ENCODE measurements around the gene MUC6. TPM values are rescaled to one million over a fixed set of nuclear protein-coding genes. Genes with fewer than 3 reads are reported as not detected.

Gene MUC6
- total and polyA plus RNA-seq, 3 experiments from 2014 or later: not detected

DNA sequence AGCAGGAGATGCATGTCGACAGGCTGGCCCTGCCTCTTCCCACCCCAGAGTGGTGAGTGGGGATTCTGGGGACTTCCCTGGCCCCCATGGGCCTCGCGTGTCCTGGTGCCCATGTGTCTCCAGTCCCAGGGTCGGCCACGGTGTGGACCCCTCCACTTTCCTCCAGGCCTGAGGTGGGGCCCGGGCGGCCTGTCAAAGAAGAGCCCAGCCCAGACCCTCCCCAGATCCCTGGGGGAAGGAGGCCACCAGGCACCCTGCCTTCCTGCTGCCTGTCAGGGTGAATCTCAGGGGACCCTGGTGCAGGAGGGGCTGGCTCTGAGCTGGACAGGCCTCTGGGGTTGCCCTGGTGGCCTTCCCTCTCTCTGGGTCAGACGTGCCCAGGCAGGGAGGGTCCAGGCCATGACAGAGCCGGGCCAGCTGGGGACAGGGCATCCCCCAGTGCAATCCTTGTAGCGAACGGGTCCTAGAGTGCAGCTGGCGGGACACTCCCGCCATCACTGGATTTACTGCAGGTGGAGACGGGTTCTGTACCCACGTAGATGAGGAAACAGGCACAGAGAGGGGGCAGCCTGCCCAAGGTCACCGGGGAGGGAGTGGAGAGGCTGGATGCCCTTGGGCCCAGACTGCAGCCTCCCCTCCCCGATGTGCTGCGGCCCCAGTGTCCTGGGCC, 13.5 kb upstream of the MUC6 start:
- H3K27me3 Mint-ChIP-seq: peaks cover 8 to 21% of the 10 kb centered on the region in 2 donors
- H3K9me3 Mint-ChIP-seq: peaks cover 0 to 2% (median 0%) of the 10 kb centered on the region in 5 donors
- Histone ChIP-seq H3K36me3 (ENCODE audit: insufficient read depth, low read length) (no peaks in the 10 kb centered on the region), H3K27ac (ENCODE audit: low read depth, low read length) (no peak overlapping the region), H3K4me1 (ENCODE audit: insufficient read depth, low read length) (peaks cover 7% of the 10 kb centered on the region), H3K27me3 (ENCODE audit: insufficient read depth, low read length, poor library complexity, severe bottlenecking) (no peaks in the 10 kb centered on the region), H3K9me3 (ENCODE audit: low read length) (no peaks in the 10 kb centered on the region), H3K4me3 (ENCODE audit: low read length) (no peak overlapping the region)
- POLR2A ChIA-PET: no interaction called here
- peak in 1 of 5 donors; percentile 48 for DNase-seq
- no peak overlapping the region for H3K4me3 Mint-ChIP-seq
- CTCF ChIA-PET: interaction anchor here (0.7 to 5.0 kb wide), 5 partner anchors 7 to 207 kb away, joined by 3 to 48 read pairs (median 3); partner anchors contain the start of gene TSPAN4
- H3K27ac Mint-ChIP-seq: no peak overlapping the region
- no peaks in the 10 kb centered on the region for H3K36me3 Mint-ChIP-seq
- peaks cover 0 to 5% (median 4%) of the 10 kb centered on the region in 3 donors for H3K4me1 Mint-ChIP-seq

DNA sequence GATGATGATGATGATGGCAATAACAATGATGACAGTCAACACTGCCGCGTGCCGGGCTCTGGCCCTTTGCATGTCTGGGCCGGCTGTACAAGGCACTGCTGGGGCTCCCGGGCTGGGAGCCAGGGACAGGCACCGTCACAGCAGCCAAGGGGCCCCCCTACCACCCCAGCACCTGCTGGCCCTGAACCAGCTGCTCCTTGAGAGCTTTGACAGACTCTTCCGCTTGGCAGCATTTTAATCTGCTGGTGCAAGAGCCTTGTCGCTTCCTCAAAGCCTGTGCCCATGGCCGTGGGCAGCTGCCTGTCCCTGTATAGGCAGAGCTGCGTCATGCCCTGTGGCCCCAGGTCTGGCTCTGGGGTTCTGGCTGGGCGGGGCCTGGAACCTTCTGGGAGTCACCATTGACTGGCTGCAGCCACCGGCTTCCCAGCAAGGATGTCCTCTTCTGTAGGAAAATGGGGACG, 12.9 kb upstream of the MUC6 start:
- Histone ChIP-seq H3K36me3 (ENCODE audit: insufficient read depth, low read length) (no peaks in the 10 kb centered on the region), H3K4me3 (ENCODE audit: low read length) (no peak overlapping the region), H3K9me3 (ENCODE audit: low read length) (no peaks in the 10 kb centered on the region), H3K4me1 (ENCODE audit: insufficient read depth, low read length) (peaks cover 7% of the 10 kb centered on the region), H3K27ac (ENCODE audit: low read depth, low read length) (no peak overlapping the region), H3K27me3 (ENCODE audit: insufficient read depth, low read length, poor library complexity, severe bottlenecking) (no peaks in the 10 kb centered on the region)
- H3K4me1 Mint-ChIP-seq: peaks cover 0 to 5% (median 4%) of the 10 kb centered on the region in 3 donors
- ChIA-PET POLR2A (no interaction called here), CTCF (interaction anchor here (0.6 to 1.3 kb wide), 2 partner anchors 11 to 224 kb away, joined by 3 read pairs; no protein-coding TSS in a partner anchor)
- H3K27ac Mint-ChIP-seq: no peak overlapping the region
- peaks cover 0 to 2% (median 0%) of the 10 kb centered on the region in 5 donors for H3K9me3 Mint-ChIP-seq
- no peak overlapping the region for H3K4me3 Mint-ChIP-seq
- peaks cover 8 to 25% of the 10 kb centered on the region in 2 donors for H3K27me3 Mint-ChIP-seq
- no peaks in the 10 kb centered on the region for H3K36me3 Mint-ChIP-seq
- no peak for DNase-seq

GRCh38 chr11:1049071-1049405, 12.5 kb upstream of the MUC6 start:
- H3K9me3 ChIP-seq (ENCODE audit: low read length): no peaks in the 10 kb centered on the region
- H3K4me3 ChIP-seq (ENCODE audit: low read length): no peak overlapping the region
- H3K36me3 ChIP-seq (ENCODE audit: insufficient read depth, low read length): no peaks in the 10 kb centered on the region
- Mint-ChIP-seq H3K4me1 (peaks cover 0 to 5% (median 4%) of the 10 kb centered on the region in 3 donors), H3K4me3 (no peak overlapping the region), H3K27ac (no peak overlapping the region), H3K27me3 (peaks cover 8 to 27% of the 10 kb centered on the region in 2 donors), H3K36me3 (no peaks in the 10 kb centered on the region), H3K9me3 (peaks cover 0 to 2% (median 0%) of the 10 kb centered on the region in 5 donors)
- ChIA-PET CTCF (interaction anchor here (0.6 kb wide), 1 partner anchor 224 kb away, joined by 3 read pairs; no protein-coding TSS in a partner anchor), POLR2A (no interaction called here)
- DNase-seq: peak in 1 of 5 donors; percentile 28
- H3K27me3 ChIP-seq (ENCODE audit: insufficient read depth, low read length, poor library complexity, severe bottlenecking): no peaks in the 10 kb centered on the region
- H3K27ac ChIP-seq (ENCODE audit: low read depth, low read length): no peak overlapping the region
- H3K4me1 ChIP-seq (ENCODE audit: insufficient read depth, low read length): peaks cover 7% of the 10 kb centered on the region

DNA sequence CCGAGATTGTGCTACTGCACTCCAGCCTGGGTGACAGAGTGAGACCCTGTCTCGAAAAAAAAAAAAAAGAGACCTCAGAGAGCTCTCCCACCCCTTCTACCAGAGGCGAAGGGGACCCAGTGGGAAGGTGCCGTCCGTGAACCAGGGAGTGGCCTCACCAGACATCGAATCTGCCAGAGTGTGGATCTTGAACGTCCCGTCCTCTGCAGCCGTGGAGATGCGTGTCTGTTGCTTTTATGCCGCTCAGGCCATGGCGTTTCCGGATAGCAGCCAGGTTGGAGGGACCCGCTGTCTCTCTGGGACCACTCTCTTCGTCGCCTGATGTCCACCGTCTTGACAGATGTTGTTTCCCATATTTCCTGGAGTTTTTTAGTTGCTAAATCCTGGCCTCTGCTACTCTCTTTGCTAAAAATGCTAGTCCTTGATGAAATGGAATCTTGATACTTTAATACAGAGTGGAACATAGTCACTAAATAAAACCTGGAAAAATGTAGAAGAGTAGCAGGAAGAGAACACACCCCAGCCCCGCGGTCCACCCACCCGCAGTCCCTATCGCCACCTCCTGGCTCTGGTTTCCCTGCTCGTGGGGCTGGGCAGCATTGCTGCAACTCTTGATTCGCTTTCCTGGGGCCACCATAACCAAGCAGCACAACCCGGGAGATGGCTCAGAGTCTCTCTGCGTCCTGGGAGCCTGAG, 12.0 kb upstream of the MUC6 start:
- H3K27me3 ChIP-seq (ENCODE audit: insufficient read depth, low read length, poor library complexity, severe bottlenecking): no peaks in the 10 kb centered on the region
- no peaks in the 10 kb centered on the region for H3K36me3 Mint-ChIP-seq
- CTCF ChIA-PET: interaction anchor here (2.5 kb wide), 1 partner anchor 201 kb away, joined by 6 read pairs; no protein-coding TSS in a partner anchor

GRCh38 chr11:1047595-1048156, 11.2 kb upstream of the MUC6 start:
- Histone ChIP-seq H3K27me3 (ENCODE audit: insufficient read depth, low read length, poor library complexity, severe bottlenecking) (no peaks in the 10 kb centered on the region), H3K36me3 (ENCODE audit: insufficient read depth, low read length) (no peaks in the 10 kb centered on the region), H3K4me1 (ENCODE audit: insufficient read depth, low read length) (peaks cover 7% of the 10 kb centered on the region), H3K4me3 (ENCODE audit: low read length) (no peak overlapping the region), H3K9me3 (ENCODE audit: low read length) (no peaks in the 10 kb centered on the region), H3K27ac (ENCODE audit: low read depth, low read length) (no peak overlapping the region)
- peaks cover 8 to 30% of the 10 kb centered on the region in 2 donors for H3K27me3 Mint-ChIP-seq
- peak in 1 of 5 donors; percentile 17 for DNase-seq
- CTCF ChIA-PET: interaction anchor here (2.5 kb wide), 1 partner anchor 200 kb away, joined by 6 read pairs; no protein-coding TSS in a partner anchor
- POLR2A ChIA-PET: no interaction called here
- peaks cover 0 to 2% (median 0%) of the 10 kb centered on the region in 5 donors for H3K9me3 Mint-ChIP-seq
- H3K27ac Mint-ChIP-seq: no peak overlapping the region
- no peaks in the 10 kb centered on the region for H3K36me3 Mint-ChIP-seq
- H3K4me3 Mint-ChIP-seq: no peak overlapping the region
- H3K4me1 Mint-ChIP-seq: peaks cover 0 to 5% (median 4%) of the 10 kb centered on the region in 3 donors

More for the DNA sequence above, 12.0 kb upstream of the MUC6 start:
- H3K4me3 Mint-ChIP-seq: no peak overlapping the region
- Histone ChIP-seq H3K4me3 (ENCODE audit: low read length) (no peak overlapping the region), H3K36me3 (ENCODE audit: insufficient read depth, low read length) (no peaks in the 10 kb centered on the region), H3K4me1 (ENCODE audit: insufficient read depth, low read length) (peaks cover 7% of the 10 kb centered on the region), H3K27ac (ENCODE audit: low read depth, low read length) (no peak overlapping the region), H3K9me3 (ENCODE audit: low read length) (no peaks in the 10 kb centered on the region)
- peaks cover 8 to 30% of the 10 kb centered on the region in 2 donors for H3K27me3 Mint-ChIP-seq
- H3K9me3 Mint-ChIP-seq: peaks cover 0 to 2% (median 0%) of the 10 kb centered on the region in 5 donors
- H3K4me1 Mint-ChIP-seq: peaks cover 0 to 5% (median 4%) of the 10 kb centered on the region in 3 donors
- DNase-seq: peak in 1 of 5 donors; percentile 36
- no peak overlapping the region for H3K27ac Mint-ChIP-seq
- POLR2A ChIA-PET: no interaction called here

GRCh38 chr11:1044160-1044559, 7.6 kb upstream of the MUC6 start:
- no peaks in the 10 kb centered on the region for H3K36me3 Mint-ChIP-seq
- peaks cover 0 to 4% (median 0%) of the 10 kb centered on the region in 3 donors for H3K4me1 Mint-ChIP-seq
- no peaks in the 10 kb centered on the region for H3K4me1 ChIP-seq (ENCODE audit: insufficient read depth, low read length)
- H3K4me3 ChIP-seq (ENCODE audit: low read length): no peak overlapping the region
- no peak overlapping the region for H3K4me3 Mint-ChIP-seq
- H3K9me3 Mint-ChIP-seq: no peaks in the 10 kb centered on the region
- H3K27ac Mint-ChIP-seq: no peak overlapping the region
- DNase-seq: no peak
- CTCF ChIA-PET: no interaction called here
- POLR2A ChIA-PET: no interaction called here
- H3K27ac ChIP-seq (ENCODE audit: low read depth, low read length): no peak overlapping the region
- H3K36me3 ChIP-seq (ENCODE audit: insufficient read depth, low read length): no peaks in the 10 kb centered on the region
- peaks cover 5 to 28% of the 10 kb centered on the region in 2 donors for H3K27me3 Mint-ChIP-seq
- H3K27me3 ChIP-seq (ENCODE audit: insufficient read depth, low read length, poor library complexity, severe bottlenecking): no peaks in the 10 kb centered on the region
- no peaks in the 10 kb centered on the region for H3K9me3 ChIP-seq (ENCODE audit: low read length)

GRCh38 chr11:1043563-1044096, 7.1 kb upstream of the MUC6 start:
- H3K27me3 Mint-ChIP-seq: peaks cover 5 to 24% of the 10 kb centered on the region in 2 donors
- Histone ChIP-seq H3K9me3 (ENCODE audit: low read length) (no peaks in the 10 kb centered on the region), H3K27me3 (ENCODE audit: insufficient read depth, low read length, poor library complexity, severe bottlenecking) (no peaks in the 10 kb centered on the region), H3K27ac (ENCODE audit: low read depth, low read length) (no peak overlapping the region), H3K36me3 (ENCODE audit: insufficient read depth, low read length) (no peaks in the 10 kb centered on the region), H3K4me3 (ENCODE audit: low read length) (no peak overlapping the region), H3K4me1 (ENCODE audit: insufficient read depth, low read length) (no peaks in the 10 kb centered on the region)
- H3K27ac Mint-ChIP-seq: no peak overlapping the region
- peak in 1 of 5 donors; percentile 27 for DNase-seq
- H3K4me1 Mint-ChIP-seq: peaks cover 0 to 4% (median 0%) of the 10 kb centered on the region in 3 donors
- CTCF ChIA-PET: no interaction called here
- H3K4me3 Mint-ChIP-seq: no peak overlapping the region
- POLR2A ChIA-PET: no interaction called here
- H3K9me3 Mint-ChIP-seq: no peaks in the 10 kb centered on the region
- no peaks in the 10 kb centered on the region for H3K36me3 Mint-ChIP-seq

All from CD8-positive, alpha-beta memory T cell (primary cell).